ENCODE measurements around the gene ERC1.

- TF ChIP-seq CTCF (conservative IDR thresholded peaks at IDR 0.05 in 1 of 2, IDR thresholded peaks at IDR 0.05 in 1 of 2; ENCODE audit: low read depth in 1 of 2, low read length in 2 of 2) (no peak), EZH2 (IDR thresholded peaks at IDR 0.05; ENCODE audit: low read length, missing control alignments) (no peak)
These were observed 365.3 kb downstream of the ERC1 start for GRCh38 chr12:1356285-1356684.
